GM18867 (cell line): ENCODE results near the gene ZMAT1.
"Not testable (repeated sequence)": the region's sequence is repeated elsewhere in the genome, so short reads cannot be mapped to it uniquely, and the experiment has no call there.

Experiments used
- ATAC-seq: cut with Tn5 transposase; IDR thresholded peaks from one replicate; pipeline ENCODE4 v1.9.1; 2021; ENCODE audit warnings: mild to moderate bottlenecking, moderate library complexity; ENCODE audit not compliant: unreplicated experiment

ZMAT1 gene

GRCh38 chrX:101931488-101932248 lies at the start of gene ZMAT1:
Gene ZMAT1 (minus strand): TSS chrX:101932027. CDS start chrX:101932008, 19 bp downstream.
- peak; percentile 92 for ATAC-seq

- ATAC-seq = no peak
Observed at GRCh38 chrX:101977106-101977505, 45.3 kb upstream of the ZMAT1 start.

- ATAC-seq = no peak
Observed at GRCh38 chrX:101973066-101973465, 41.2 kb upstream of the ZMAT1 start.

DNA sequence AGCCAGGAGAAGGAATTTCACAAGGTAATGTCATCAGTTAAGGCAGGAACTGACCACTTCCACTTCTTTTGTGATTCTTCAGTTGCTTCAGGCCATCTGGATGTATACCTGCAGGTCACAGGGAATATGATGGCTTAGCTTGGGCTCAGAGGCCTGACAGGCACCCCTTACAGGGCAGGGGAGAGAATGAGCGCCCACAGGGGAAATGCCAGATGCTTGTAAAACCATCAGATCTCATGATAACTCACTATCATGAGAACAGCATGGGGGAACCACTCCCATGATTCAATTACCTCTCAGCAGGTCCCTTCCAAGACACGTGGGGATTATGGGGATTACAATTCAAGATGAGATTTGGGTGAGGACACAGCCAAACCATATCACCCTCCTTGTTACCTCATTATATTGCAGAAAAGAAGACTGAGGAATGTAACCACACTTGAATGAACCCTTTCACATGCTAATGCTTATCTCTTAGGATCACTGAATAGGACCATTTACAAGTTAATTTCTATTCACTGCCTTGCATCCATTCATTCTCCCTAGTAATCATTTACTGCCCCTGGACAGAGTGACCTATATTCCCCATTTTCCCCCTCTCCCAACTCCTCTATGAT lies 33.2 kb upstream of the ZMAT1 start:
- ATAC-seq = not testable (repeated sequence)

GRCh38 chrX:101958139-101958538 lies 26.3 kb upstream of the ZMAT1 start:
- no peak for ATAC-seq

DNA sequence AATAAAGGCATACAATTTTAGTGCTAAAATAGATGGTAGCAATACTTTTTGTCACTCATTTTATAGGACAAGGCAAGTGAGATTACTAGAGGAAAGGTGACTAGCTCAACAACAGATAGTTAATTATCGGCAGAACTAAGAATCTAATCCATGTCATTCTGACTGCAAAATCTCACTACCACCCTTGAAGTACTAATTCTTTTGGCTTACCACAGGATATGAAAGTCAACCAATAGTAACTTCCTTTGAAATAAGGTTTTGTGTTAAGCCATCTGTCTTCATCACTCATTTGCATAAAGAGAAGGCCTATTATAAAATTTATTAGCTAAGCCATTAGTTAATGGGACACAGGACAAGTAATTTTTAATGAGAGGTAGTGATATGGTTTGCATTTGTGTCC lies 25.3 kb upstream of the ZMAT1 start:
- ATAC-seq = no peak

GRCh38 chrX:101956556-101956955 lies 24.7 kb upstream of the ZMAT1 start:
- ATAC-seq = no peak

- no peak for ATAC-seq
Observed at GRCh38 chrX:101950581-101950980, 18.8 kb upstream of the ZMAT1 start.

DNA sequence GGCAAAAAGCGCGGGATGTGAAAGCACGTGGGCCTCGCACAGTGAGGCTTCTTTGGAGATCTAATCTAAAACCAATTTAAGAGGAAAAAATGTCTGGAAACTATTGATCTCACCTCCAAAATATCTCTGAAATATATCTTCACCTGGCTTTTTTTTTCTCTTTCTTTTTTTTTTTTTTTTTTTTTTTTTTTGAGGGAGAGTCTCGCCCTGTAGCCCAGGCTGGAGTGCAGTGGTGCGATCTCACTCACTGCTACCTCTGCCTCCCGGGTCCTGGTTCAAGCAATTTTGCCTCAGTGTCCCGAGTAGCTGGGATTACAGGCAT lies 383 bp upstream of the ZMAT1 start:
- ATAC-seq = no peak

DNA sequence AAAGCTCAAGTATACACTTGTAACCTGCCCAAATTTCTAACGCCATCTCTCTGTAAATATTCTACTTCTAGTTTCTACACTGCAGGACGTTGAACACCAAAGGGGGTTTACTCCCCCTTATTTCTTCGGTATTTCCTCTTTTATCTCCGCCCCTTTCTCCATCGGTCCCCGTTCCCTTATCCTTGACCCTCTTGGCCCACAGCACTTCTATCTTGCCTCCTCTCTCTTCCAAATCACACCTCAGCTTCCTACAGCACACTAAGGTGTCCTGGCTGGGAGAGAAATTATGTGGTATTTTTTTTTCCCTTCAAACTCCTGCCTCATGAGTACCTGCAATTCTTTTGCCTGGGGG lies 715 bp downstream of the ZMAT1 start:
- peak; percentile 3 for ATAC-seq

- ATAC-seq = no peak
Observed at GRCh38 chrX:101925733-101926132, 6.1 kb downstream of the ZMAT1 start.

DNA sequence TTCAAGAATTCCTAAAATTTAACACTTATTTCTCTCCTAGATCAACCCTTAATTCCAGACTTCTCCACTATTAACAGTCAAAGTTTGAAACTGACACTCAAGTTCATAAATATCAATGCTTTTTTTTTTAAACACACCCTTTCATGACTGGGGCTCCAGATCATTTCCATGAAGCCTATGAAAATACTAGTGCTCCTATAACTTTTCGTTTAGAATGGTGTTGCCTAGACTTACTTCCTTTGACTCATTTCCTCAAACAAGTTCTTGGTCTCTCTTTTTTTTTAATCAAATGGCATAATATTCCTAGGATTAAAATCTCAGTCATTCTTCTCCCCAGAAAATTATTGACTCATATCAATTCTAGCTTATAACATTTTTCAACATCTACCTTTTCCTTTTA lies 13.1 kb downstream of the ZMAT1 start:
- no peak for ATAC-seq

- no peak for ATAC-seq
Observed at GRCh38 chrX:101906136-101906796, 25.6 kb downstream of the ZMAT1 start.

- no peak for ATAC-seq
Observed at GRCh38 chrX:101904996-101905395, 26.8 kb downstream of the ZMAT1 start.
